Lower leg skin (tissue), 3 donors: ENCODE measurements around the gene SLC25A14.

Source experiments
- CTCF ChIP-seq, 3 donors: fragments of 450-650 bp; IDR thresholded peaks; one replicate each; pipeline ENCODE4 v1.5.1; 2016; ENCODE audit warnings: antibody characterized with exemption in 3 of 3, mild to moderate bottlenecking in 3 of 3, moderate library complexity in 2 of 3
- POLR2A ChIP-seq, 2 donors: fragments of 450-650 bp; IDR thresholded peaks; one replicate each; pipeline ENCODE4 v1.6.1; 2016 to 2017; ENCODE audit warnings: antibody characterized with exemption in 2 of 2, mild to moderate bottlenecking in 1 of 2, moderate library complexity in 1 of 2

- TF ChIP-seq CTCF (IDR thresholded peaks at IDR 0.05) (no peak), POLR2A (IDR thresholded peaks at IDR 0.05) (no peak)
These were observed 77.1 kb downstream of the SLC25A14 start for GRCh38 chrX:130416785-130417184.
